Measurements from ENCODE around the gene FOXD2.

The FOXD2 gene

DNA sequence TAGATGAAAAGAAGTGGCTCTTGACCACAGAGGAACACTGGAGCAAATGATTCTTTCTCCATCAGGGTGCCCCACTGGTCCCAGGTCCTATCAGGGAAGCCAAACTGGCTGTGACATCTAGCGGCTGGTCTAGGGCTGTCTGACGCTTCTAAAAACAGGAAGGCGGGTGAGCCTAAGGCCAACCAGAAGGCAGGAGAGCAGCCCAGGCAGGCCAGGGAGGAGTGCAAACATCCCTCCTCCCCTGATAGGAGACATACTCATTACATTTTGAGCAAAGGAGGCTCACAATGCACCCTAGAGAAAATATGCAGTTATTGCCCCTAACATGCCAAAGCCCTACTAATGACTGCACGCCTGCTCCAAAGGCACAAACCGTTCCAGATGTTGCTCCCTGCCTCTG lies 32.1 kb upstream of the FOXD2 start:
- H3K4me2 ChIP-seq (ENCODE audit: low read depth, low read length, poor library complexity, severe bottlenecking), result no peak overlapping the region
- no peak overlapping the region for H3K9ac ChIP-seq (ENCODE audit: low read depth, low read length, poor library complexity, severe bottlenecking)
- no peaks in the 10 kb centered on the region for H3F3A ChIP-seq (ENCODE audit: low read depth)
- H4K20me1 ChIP-seq (ENCODE audit: insufficient read depth, low read length, poor library complexity, severe bottlenecking), result no peaks in the 10 kb centered on the region
- no peak overlapping the region for H3K4me3 ChIP-seq (ENCODE audit: low read length, poor library complexity, severe bottlenecking)
- H3K36me3 ChIP-seq (ENCODE audit: insufficient read depth, low read length), result no peaks in the 10 kb centered on the region
- H3K79me2 ChIP-seq (ENCODE audit: insufficient read depth, low read length), result no peaks in the 10 kb centered on the region
- H2AFZ ChIP-seq (ENCODE audit: low read length), result no peak overlapping the region
- TF ChIP-seq, protein P1, sequence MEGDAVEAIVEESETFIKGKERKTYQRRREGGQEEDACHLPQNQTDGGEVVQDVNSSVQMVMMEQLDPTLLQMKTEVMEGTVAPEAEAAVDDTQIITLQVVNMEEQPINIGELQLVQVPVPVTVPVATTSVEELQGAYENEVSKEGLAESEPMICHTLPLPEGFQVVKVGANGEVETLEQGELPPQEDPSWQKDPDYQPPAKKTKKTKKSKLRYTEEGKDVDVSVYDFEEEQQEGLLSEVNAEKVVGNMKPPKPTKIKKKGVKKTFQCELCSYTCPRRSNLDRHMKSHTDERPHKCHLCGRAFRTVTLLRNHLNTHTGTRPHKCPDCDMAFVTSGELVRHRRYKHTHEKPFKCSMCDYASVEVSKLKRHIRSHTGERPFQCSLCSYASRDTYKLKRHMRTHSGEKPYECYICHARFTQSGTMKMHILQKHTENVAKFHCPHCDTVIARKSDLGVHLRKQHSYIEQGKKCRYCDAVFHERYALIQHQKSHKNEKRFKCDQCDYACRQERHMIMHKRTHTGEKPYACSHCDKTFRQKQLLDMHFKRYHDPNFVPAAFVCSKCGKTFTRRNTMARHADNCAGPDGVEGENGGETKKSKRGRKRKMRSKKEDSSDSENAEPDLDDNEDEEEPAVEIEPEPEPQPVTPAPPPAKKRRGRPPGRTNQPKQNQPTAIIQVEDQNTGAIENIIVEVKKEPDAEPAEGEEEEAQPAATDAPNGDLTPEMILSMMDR (conservative IDR thresholded peaks at IDR 0.05; ENCODE audit: low read length), result no peak
- no peak for TF ChIP-seq EZH2phosphoT487 (IDR thresholded peaks at IDR 0.05; ENCODE audit: borderline replicate concordance)
- H3K4me1 ChIP-seq (ENCODE audit: insufficient read depth, low read length, poor library complexity, severe bottlenecking), result no peaks in the 10 kb centered on the region
- H3K9me3 ChIP-seq (ENCODE audit: insufficient read depth, low read depth, low read length), result no peaks in the 10 kb centered on the region
- no peaks in the 10 kb centered on the region for H3K9me2 ChIP-seq (replicated peaks; ENCODE audit: low read depth, low read length)
- no peaks in the 10 kb centered on the region for H3K27me3 ChIP-seq (ENCODE audit: insufficient read depth, low read length, poor library complexity, severe bottlenecking)

DNA sequence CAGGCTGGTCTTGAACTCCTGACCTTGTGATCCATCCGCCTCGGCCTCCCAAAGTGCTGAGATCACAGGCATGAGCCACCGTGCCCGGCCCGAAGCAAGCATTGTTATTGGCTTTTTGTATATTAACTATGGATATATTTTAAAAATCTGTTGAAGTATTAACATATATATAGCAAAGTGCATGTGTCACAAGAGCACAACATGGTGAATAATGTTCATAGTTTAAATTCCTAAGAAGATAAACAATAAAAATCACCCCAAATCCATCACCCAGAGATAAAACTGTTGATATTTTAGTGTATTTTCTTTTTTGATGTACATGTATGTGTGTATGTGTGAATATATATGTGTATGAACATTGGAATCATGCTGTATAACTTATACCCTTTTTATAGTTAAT lies 30.9 kb upstream of the FOXD2 start:
- H3F3A ChIP-seq (ENCODE audit: low read depth), result no peaks in the 10 kb centered on the region
- no peak overlapping the region for H2AFZ ChIP-seq (ENCODE audit: low read length)
- no peaks in the 10 kb centered on the region for H3K4me1 ChIP-seq (ENCODE audit: insufficient read depth, low read length, poor library complexity, severe bottlenecking)
- no peaks in the 10 kb centered on the region for H3K9me3 ChIP-seq (ENCODE audit: insufficient read depth, low read depth, low read length)
- H3K79me2 ChIP-seq (ENCODE audit: insufficient read depth, low read length), result no peaks in the 10 kb centered on the region
- no peak for TF ChIP-seq EZH2phosphoT487 (IDR thresholded peaks at IDR 0.05; ENCODE audit: borderline replicate concordance)
- TF ChIP-seq, protein P1 (conservative IDR thresholded peaks at IDR 0.05; ENCODE audit: low read length), result no peak
- H4K20me1 ChIP-seq (ENCODE audit: insufficient read depth, low read length, poor library complexity, severe bottlenecking), result no peaks in the 10 kb centered on the region
- no peaks in the 10 kb centered on the region for H3K36me3 ChIP-seq (ENCODE audit: insufficient read depth, low read length)
- H3K4me2 ChIP-seq (ENCODE audit: low read depth, low read length, poor library complexity, severe bottlenecking), result no peak overlapping the region
- H3K4me3 ChIP-seq (ENCODE audit: low read length, poor library complexity, severe bottlenecking), result no peak overlapping the region
- H3K9me2 ChIP-seq (replicated peaks; ENCODE audit: low read depth, low read length), result no peaks in the 10 kb centered on the region
- no peak overlapping the region for H3K9ac ChIP-seq (ENCODE audit: low read depth, low read length, poor library complexity, severe bottlenecking)
- no peaks in the 10 kb centered on the region for H3K27me3 ChIP-seq (ENCODE audit: insufficient read depth, low read length, poor library complexity, severe bottlenecking)

DNA sequence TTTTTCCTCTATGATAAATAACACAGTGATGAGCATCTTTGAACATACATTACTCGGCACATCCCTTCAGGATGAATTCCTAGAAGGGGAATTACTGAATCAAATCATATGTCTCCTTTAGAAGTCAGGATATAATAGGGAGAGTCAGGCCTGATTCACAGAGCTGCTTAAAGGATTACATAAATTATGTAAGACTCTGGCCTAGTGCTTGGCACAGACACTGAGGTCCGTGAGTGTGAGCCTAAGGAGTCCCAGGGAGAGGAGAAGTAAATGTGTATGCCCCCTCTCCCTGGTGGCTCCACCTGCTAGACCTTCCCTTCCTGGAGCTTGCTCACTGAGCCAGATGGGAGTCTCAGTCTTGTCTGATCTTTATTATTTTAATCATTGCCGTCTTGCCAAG lies 30.4 kb upstream of the FOXD2 start:
- H3K27me3 ChIP-seq (ENCODE audit: insufficient read depth, low read length, poor library complexity, severe bottlenecking), result no peaks in the 10 kb centered on the region
- no peaks in the 10 kb centered on the region for H3K9me3 ChIP-seq (ENCODE audit: insufficient read depth, low read depth, low read length)
- no peak overlapping the region for H3K4me3 ChIP-seq (ENCODE audit: low read length, poor library complexity, severe bottlenecking)
- H3K79me2 ChIP-seq (ENCODE audit: insufficient read depth, low read length), result no peaks in the 10 kb centered on the region
- no peaks in the 10 kb centered on the region for H4K20me1 ChIP-seq (ENCODE audit: insufficient read depth, low read length, poor library complexity, severe bottlenecking)
- H3K4me2 ChIP-seq (ENCODE audit: low read depth, low read length, poor library complexity, severe bottlenecking), result no peak overlapping the region
- H2AFZ ChIP-seq (ENCODE audit: low read length), result no peak overlapping the region
- H3K36me3 ChIP-seq (ENCODE audit: insufficient read depth, low read length), result no peaks in the 10 kb centered on the region
- H3K4me1 ChIP-seq (ENCODE audit: insufficient read depth, low read length, poor library complexity, severe bottlenecking), result no peaks in the 10 kb centered on the region
- no peaks in the 10 kb centered on the region for H3K9me2 ChIP-seq (replicated peaks; ENCODE audit: low read depth, low read length)
- no peaks in the 10 kb centered on the region for H3F3A ChIP-seq (ENCODE audit: low read depth)
- no peak overlapping the region for H3K9ac ChIP-seq (ENCODE audit: low read depth, low read length, poor library complexity, severe bottlenecking)
- TF ChIP-seq EZH2phosphoT487 (IDR thresholded peaks at IDR 0.05; ENCODE audit: borderline replicate concordance), result no peak
- TF ChIP-seq, protein P1 (conservative IDR thresholded peaks at IDR 0.05; ENCODE audit: low read length), result no peak
